GM12864 (cell line): ENCODE data around the gene CCDC78.

Source experiments
- DNase-seq: peaks from one replicate; pipeline ENCODE4 v3.0.0-alpha.2; 2011; ENCODE audit warnings: low read depth
- H3K4me3 ChIP-seq: 2 replicates; pipeline ENCODE4 v1.5.1; 2011; ENCODE audit warnings: mild to moderate bottlenecking, low read depth, low read length, control low read depth
- TF ChIP-seq, protein P1 (sequence below): IDR thresholded peaks from 2 replicates; pipeline ENCODE4 v1.5.1; 2011; ENCODE audit warnings: low read depth, mild to moderate bottlenecking, moderate library complexity, low read length, control low read depth, inconsistent platforms; ENCODE audit errors: missing control alignments

CCDC78 gene

GRCh38 chr16:711084-711483 lies 15.2 kb downstream of the CCDC78 start:
- TF ChIP-seq, protein P1, sequence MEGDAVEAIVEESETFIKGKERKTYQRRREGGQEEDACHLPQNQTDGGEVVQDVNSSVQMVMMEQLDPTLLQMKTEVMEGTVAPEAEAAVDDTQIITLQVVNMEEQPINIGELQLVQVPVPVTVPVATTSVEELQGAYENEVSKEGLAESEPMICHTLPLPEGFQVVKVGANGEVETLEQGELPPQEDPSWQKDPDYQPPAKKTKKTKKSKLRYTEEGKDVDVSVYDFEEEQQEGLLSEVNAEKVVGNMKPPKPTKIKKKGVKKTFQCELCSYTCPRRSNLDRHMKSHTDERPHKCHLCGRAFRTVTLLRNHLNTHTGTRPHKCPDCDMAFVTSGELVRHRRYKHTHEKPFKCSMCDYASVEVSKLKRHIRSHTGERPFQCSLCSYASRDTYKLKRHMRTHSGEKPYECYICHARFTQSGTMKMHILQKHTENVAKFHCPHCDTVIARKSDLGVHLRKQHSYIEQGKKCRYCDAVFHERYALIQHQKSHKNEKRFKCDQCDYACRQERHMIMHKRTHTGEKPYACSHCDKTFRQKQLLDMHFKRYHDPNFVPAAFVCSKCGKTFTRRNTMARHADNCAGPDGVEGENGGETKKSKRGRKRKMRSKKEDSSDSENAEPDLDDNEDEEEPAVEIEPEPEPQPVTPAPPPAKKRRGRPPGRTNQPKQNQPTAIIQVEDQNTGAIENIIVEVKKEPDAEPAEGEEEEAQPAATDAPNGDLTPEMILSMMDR, result no peak
- H3K4me3 ChIP-seq, result no peak overlapping the region
- no peak for DNase-seq

DNA sequence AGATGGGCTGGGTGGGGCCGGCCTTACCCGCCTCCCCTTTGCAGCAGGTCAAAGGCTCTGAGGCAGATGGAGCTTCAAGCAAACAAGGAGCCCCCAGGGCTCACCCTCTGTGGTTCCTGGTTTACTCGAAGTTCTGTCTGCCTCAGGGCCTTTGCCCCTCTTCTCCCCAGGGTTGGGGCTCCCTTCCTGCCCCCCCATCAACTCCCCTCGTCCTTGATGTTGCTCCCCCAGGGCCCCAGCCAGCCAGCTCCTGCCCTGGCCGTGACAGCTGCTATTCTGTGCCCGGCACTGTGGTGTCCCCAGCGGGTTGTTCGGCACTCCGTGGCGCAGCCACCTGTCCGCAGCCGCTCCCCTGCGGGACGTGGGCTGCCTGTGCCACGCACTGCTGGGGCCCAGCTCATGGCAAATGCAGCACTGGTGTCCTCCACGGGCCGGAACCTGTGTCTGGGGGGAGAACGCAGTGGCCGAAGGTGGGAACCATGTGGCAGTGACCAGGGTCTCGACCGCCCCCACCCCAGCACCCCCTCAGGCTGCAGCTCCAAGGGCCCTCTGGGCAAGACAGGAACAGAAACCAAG lies 15.7 kb downstream of the CCDC78 start:
- DNase-seq, result no peak
- H3K4me3 ChIP-seq, result no peak overlapping the region
- TF ChIP-seq, protein P1, result no peak

DNA sequence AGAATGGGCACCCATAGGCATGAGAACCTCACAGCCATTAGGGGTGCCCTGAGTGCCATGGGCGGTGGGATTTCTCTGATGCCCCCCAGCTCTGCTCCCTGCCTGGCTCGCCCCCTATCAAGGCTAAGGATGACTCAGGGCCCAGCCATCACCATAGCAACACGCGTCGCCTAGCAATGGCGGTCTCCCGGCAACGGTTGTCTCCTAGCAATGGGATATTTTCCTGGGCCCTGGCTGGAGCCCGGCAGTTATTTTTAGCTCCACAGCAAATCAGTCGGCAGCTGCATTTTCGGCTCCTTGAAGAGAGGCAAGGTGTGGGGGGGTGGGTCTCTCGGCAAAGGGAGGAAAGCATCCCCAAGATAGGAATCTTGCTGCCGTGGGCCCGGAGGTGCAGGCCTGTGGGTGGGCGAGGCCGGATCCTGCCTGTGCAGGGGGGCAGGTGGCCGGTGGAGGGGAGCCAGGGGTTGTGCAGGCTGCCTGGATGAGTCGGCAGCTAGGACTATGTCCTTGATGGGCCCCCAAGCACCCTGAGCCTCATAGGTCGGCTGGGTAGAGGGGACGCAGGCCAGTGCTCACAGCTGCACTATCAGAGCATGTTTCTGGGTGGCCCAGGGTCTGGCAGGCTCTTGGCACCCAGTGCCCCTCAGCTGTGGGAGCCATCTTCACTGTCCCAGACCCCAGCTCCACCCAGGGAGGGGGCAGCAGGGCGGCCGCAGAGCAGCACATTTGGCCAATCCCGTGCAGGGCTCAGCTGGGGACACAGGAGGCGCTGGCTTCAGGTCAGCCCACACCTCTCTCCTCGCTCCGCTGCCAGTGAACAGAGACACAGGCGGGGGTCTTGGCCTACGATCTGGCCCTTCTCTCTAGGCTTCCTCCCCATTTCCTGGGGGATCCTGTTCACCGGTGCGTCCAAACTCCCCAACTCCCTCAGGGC lies 16.4 kb downstream of the CCDC78 start:
- TF ChIP-seq, protein P1, result no peak
- H3K4me3 ChIP-seq, result no peak overlapping the region
- DNase-seq, result no peak

DNA sequence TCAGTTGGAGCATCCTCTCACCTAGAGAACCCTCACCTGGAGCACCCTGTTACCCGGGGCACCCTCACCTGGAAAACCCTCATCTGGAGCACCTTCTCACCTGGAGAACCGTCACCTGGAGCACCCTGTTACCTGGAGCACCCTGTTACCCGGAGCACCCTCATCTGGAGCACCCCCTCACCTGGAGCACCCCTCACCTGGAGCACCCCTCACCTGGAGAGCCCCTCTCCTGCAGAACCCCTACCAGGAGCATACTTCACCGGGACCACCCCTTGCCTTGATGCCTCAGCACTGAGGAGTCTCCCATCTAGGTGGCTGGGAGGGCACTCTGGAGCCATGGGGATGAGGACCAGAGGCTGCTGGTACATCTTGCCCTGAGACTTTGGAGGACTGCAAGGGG lies 17.3 kb downstream of the CCDC78 start:
- no peak overlapping the region for H3K4me3 ChIP-seq
- no peak for DNase-seq
- TF ChIP-seq, protein P1, result no peak

DNA sequence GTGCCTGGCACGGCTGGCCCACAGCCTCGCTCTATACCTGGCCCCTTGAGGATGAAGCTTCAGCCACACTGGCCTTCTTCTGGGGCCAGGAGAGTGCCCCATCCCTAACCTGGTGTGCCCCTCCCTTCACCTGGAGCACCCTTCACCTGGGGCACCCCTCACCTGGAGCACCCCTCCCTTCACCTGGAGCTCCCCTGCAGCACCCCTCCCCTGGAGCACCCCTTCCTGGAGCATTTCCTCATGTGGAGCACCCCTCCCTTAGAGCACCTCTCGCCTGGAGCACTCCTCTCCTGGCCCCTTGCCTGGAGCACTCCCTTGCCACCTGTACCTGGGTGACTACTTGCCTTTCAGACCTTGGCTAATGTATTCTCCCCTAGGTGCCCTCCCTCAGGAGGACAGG lies 18.2 kb downstream of the CCDC78 start:
- no peak for DNase-seq
- no peak overlapping the region for H3K4me3 ChIP-seq

DNA sequence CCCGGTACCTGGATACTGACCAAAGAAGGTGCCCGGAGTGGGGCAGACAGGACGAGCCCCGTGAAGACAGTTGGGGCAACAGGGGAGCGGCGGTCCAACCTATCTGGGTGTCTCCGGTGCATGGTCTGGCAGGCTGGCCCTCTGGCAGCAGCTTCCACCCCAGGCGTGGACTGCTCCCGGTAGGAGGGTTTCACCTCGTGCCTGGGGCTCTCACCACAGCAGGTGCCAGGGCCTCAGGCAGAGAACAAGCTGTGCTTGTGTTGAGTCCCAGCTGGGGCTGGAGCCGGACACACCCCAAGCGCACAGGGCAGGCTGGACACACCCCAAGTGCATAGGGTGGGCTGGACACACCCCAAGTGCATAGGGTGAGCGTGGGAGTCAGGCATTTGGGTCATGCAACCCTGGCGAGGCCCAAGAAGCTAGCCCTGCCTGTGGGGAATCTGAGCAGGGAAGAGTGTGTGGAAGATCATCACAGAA lies 19.1 kb downstream of the CCDC78 start:
- H3K4me3 ChIP-seq, result no peak overlapping the region
- TF ChIP-seq, protein P1, result no peak
- DNase-seq, result no peak

More for the DNA sequence above, 18.2 kb downstream of the CCDC78 start:
- TF ChIP-seq, protein P1, result no peak
